SK-MEL-5 (cell line): ENCODE measurements around the gene TNFAIP2. TPM values are rescaled to one million over a fixed set of nuclear protein-coding genes. Genes with fewer than 3 reads are reported as not detected.
"Not testable (repeated sequence)": the region's sequence is repeated elsewhere in the genome, so short reads cannot be mapped to it uniquely, and the experiment has no call there.

Experiments
- DNase-seq: peaks from one replicate; pipeline ENCODE4 v3.0.0-alpha.2; 2016; ENCODE audit warnings: low read depth, low spot score
- in situ Hi-C: cut with HindIII; loops from 2 replicates; pipeline ENCODE4 v1.10.0; 2016; ENCODE audit warnings: low sequenced_read_pairs, high pct_unique_total_duplicates, low pct_unique_long_range_greater_than_20kb
- total RNA-seq: library from RNA; depleted of rRNA; stranded (reverse); fragments of >200 nt; shearing (Covaris generic); gene quantifications from 2 replicates; pipeline ENCODE4 v1.2.3, GENCODE V29; 2014

Gene TNFAIP2
- total RNA-seq, 1 experiment from 2014 or later: not detected

- no peak for DNase-seq
- in situ Hi-C loops: no loop called here
These were observed 33.6 kb downstream of the TNFAIP2 start for GRCh38 chr14:103156651-103157378.

- DNase-seq: no peak
- in situ Hi-C loops: no loop called here
These were observed 34.7 kb downstream of the TNFAIP2 start for GRCh38 chr14:103157969-103158368.

GRCh38 chr14:103158688-103159087, 35.4 kb downstream of the TNFAIP2 start:
- in situ Hi-C loops: no loop called here
- DNase-seq: no peak

GRCh38 chr14:103160321-103161053, 37.2 kb downstream of the TNFAIP2 start:
- in situ Hi-C loops: no loop called here
- DNase-seq: no peak

GRCh38 chr14:103161054-103161397, 37.8 kb downstream of the TNFAIP2 start:
- in situ Hi-C loops: no loop called here
- no peak for DNase-seq

GRCh38 chr14:103163199-103163598, 39.9 kb downstream of the TNFAIP2 start:
- no peak for DNase-seq
- in situ Hi-C loops: no loop called here

GRCh38 chr14:103164006-103164405, 40.7 kb downstream of the TNFAIP2 start:
- in situ Hi-C loops: no loop called here

GRCh38 chr14:103164779-103165178, 41.5 kb downstream of the TNFAIP2 start:
- no peak for DNase-seq
- in situ Hi-C loops: no loop called here

More at GRCh38 chr14:103164006-103164405, 40.7 kb downstream of the TNFAIP2 start:
- no peak for DNase-seq

GRCh38 chr14:103165323-103165722, 42.1 kb downstream of the TNFAIP2 start:
- in situ Hi-C loops: no loop called here
- DNase-seq: no peak

GRCh38 chr14:103169954-103170353, 46.7 kb downstream of the TNFAIP2 start:
- in situ Hi-C loops: no loop called here
- no peak for DNase-seq

- in situ Hi-C loops: not testable (repeated sequence)
These were observed 47.9 kb downstream of the TNFAIP2 start for GRCh38 chr14:103171206-103171605.

GRCh38 chr14:103172921-103173320, 49.7 kb downstream of the TNFAIP2 start:
- in situ Hi-C loops: no loop called here
- DNase-seq: no peak

More at GRCh38 chr14:103171206-103171605, 47.9 kb downstream of the TNFAIP2 start:
- DNase-seq: not testable (repeated sequence)

GRCh38 chr14:103173887-103174286, 50.6 kb downstream of the TNFAIP2 start:
- in situ Hi-C loops, DNase-seq: not testable (repeated sequence)

- DNase-seq, in situ Hi-C loops: not testable (repeated sequence)
These were observed 52.9 kb downstream of the TNFAIP2 start for GRCh38 chr14:103176176-103176575.

- no peak for DNase-seq
- in situ Hi-C loops: no loop called here
These were observed 54.1 kb downstream of the TNFAIP2 start for GRCh38 chr14:103177376-103177775.

GRCh38 chr14:103178521-103178920, 55.3 kb downstream of the TNFAIP2 start:
- in situ Hi-C loops: no loop called here
- no peak for DNase-seq

GRCh38 chr14:103179094-103179493, 55.8 kb downstream of the TNFAIP2 start:
- in situ Hi-C loops: no loop called here
- no peak for DNase-seq

- no peak for DNase-seq
- in situ Hi-C loops: no loop called here
These were observed 57.1 kb downstream of the TNFAIP2 start for GRCh38 chr14:103180331-103180730.

- DNase-seq: no peak
- in situ Hi-C loops: no loop called here
These were observed 60.8 kb downstream of the TNFAIP2 start for GRCh38 chr14:103184046-103184445.
